HG02981 (cell line): Measurements from ENCODE around the gene PCDHB2.
"Not testable (repeated sequence)": the region's sequence is repeated elsewhere in the genome, so short reads cannot be mapped to it uniquely, and the experiment has no call there.

ENCODE experiments used
- ATAC-seq: cut with Tn5 transposase; IDR thresholded peaks from one replicate; pipeline ENCODE4 v1.9.1; 2021; ENCODE audit warnings: mild to moderate bottlenecking, moderate library complexity; ENCODE audit not compliant: unreplicated experiment

Gene PCDHB2

GRCh38 chr5:141135718-141136266 lies 41.4 kb downstream of the PCDHB2 start:
- ATAC-seq, result no peak

- ATAC-seq, result not testable (repeated sequence)
Observed at GRCh38 chr5:141137346-141137745, 42.9 kb downstream of the PCDHB2 start.
